GM12878 (cell line): ENCODE data around the gene RBBP5. TPM values are rescaled to one million over a fixed set of nuclear protein-coding genes. Genes with fewer than 3 reads are reported as not detected.

ENCODE experiments used
- ATAC-seq: fragments of 200-7000 bp; cut with Tn5 transposase; 3 replicates; pipeline ENCODE4 v1.9.1; 2020; ENCODE audit warnings: mild to moderate bottlenecking, moderate library complexity
- BruUV-seq: library from RNA; stranded (reverse); fragments of 400-500 nt; replicated peaks from 2 replicates; lab custom pipeline; 2021; lab: Mats Ljungman, UMichigan
- CTCF ChIA-PET: fragments of 300-600 bp; sonication (Branson Sonifier 250); formaldehyde crosslinking; extraction: SDS; loops from one replicate; lab custom pipeline; 2021; ENCODE audit warnings: inconsistent platforms; lab: Yijun Ruan, JAX
- POLR2A ChIA-PET: fragments of 350-600 bp; formaldehyde crosslinking; extraction: SDS; loops from one replicate; lab custom pipeline; 2021; ENCODE audit warnings: inconsistent platforms; lab: Charles Lee
- RAD21 ChIA-PET: fragments of 300-600 bp; sonication (Branson Sonifier 250); formaldehyde crosslinking; loops from one replicate; lab custom pipeline; 2023; ENCODE audit warnings: antibody characterized with exemption; ENCODE audit not compliant: unreplicated experiment; lab: Charles Lee
- SMC1A ChIA-PET: fragments of 300-600 bp; sonication (Branson Sonifier 250); formaldehyde crosslinking; loops from one replicate; lab custom pipeline; 2023; ENCODE audit not compliant: unreplicated experiment, uncharacterized antibody; lab: Charles Lee
- DNase-seq: peaks from one replicate; pipeline ENCODE4 v3.0.0-alpha.2; 2011; ENCODE audit warnings: low read depth, low spot score
- FAIRE-seq: peaks from 3 replicates; lab custom pipeline; 2011; peaks lifted over from hg19 to GRCh38; lab: Jason Lieb, UNC
- H2AFZ ChIP-seq: 2 replicates; pipeline ENCODE4 v1.6.0; 2011; ENCODE audit warnings: low read depth, low read length, control low read depth; ENCODE audit not compliant: control insufficient read depth
- H3K27ac ChIP-seq: 2 replicates; pipeline ENCODE4 v1.5.1; 2011; ENCODE audit warnings: control low read depth; ENCODE audit not compliant: control insufficient read depth, insufficient read depth
- H3K27me3 ChIP-seq, 2 experiments: replicated peaks in 1 of 2; 2 replicates each; pipeline versions ENCODE4 v1.6.0 to v1.6.1; 2011; ENCODE audit warnings: low read length in 1 of 2; ENCODE audit not compliant: control insufficient read depth in 2 of 2, insufficient read depth in 2 of 2
- H3K36me3 ChIP-seq, 2 experiments: 2 replicates each; pipeline ENCODE4 v1.5.1; 2011; ENCODE audit warnings: low read length in 1 of 2; ENCODE audit not compliant: control insufficient read depth in 2 of 2, insufficient read depth in 2 of 2
- H3K4me1 ChIP-seq: 2 replicates; pipeline ENCODE4 v1.6.1; 2011; ENCODE audit warnings: mild to moderate bottlenecking, low read length, moderate library complexity, mixed read lengths; ENCODE audit not compliant: control insufficient read depth, insufficient read depth
- H3K4me2 ChIP-seq: 2 replicates; pipeline ENCODE4 v1.6.0; 2011; ENCODE audit warnings: control low read depth; ENCODE audit not compliant: control insufficient read depth, insufficient read depth
- H3K4me3 ChIP-seq: fragments of 200-600 bp; sonication (generic); 2 replicates; pipeline ENCODE4 v1.5.1; 2016
- H3K79me2 ChIP-seq: 2 replicates; pipeline ENCODE4 v1.6.0; 2011; ENCODE audit warnings: low read length; ENCODE audit not compliant: control insufficient read depth, insufficient read depth
- H3K9ac ChIP-seq: 2 replicates; pipeline ENCODE4 v1.8.0; 2011; ENCODE audit warnings: low read length, control low read depth, mixed read lengths; ENCODE audit not compliant: control insufficient read depth, insufficient read depth
- H3K9me3 ChIP-seq: replicated peaks from 3 replicates; pipeline ENCODE4 v1.5.1; 2011; ENCODE audit warnings: mild to moderate bottlenecking, low read length; ENCODE audit not compliant: control insufficient read depth, insufficient read depth
- H4K20me1 ChIP-seq: 2 replicates; pipeline ENCODE4 v1.6.0; 2011; ENCODE audit not compliant: control insufficient read depth, insufficient read depth
- PAX5 ChIP-seq: IDR thresholded peaks from 2 replicates; pipeline ENCODE4 v1.6.1; 2011; ENCODE audit warnings: low read depth, low read length, borderline replicate concordance
- ZBTB4 ChIP-seq: fragments of 450-650 bp; formaldehyde crosslinking; IDR thresholded peaks from 2 replicates; pipeline ENCODE4 v1.4.0; 2022; ENCODE audit warnings: mild to moderate bottlenecking, moderate library complexity
- WGBS: methylation state at CpG from one replicate; pipeline ENCODE4 v1.1.6; 2016; ENCODE audit warnings: low lambda C conversion rate; ENCODE audit not compliant: insufficient replicate concordance, insufficient coverage; ENCODE audit errors: missing lambda C conversion rate; 5-methylcytosine and 5-hydroxymethylcytosine counted together
- in situ Hi-C: fragments of 300-500 bp; cut with MboI; formaldehyde crosslinking; loops from 9 replicates; pipeline ENCODE4 v1.14.3; 2018; ENCODE audit warnings: mixed read lengths
- intact Hi-C: fragments of 100-400 bp; cut with micrococcal nuclease; formaldehyde crosslinking; loops from one replicate; pipeline ENCODE4 v1.14.2; 2022; ENCODE audit not compliant: unreplicated experiment
- polyA plus RNA-seq, 11 experiments: library from polyadenylated mRNA; depleted of rRNA in 4 of 11; unstranded in 6 of 11; stranded (reverse) in 5 of 11; fragments of >200 nt; fragmentation: Nextera tagmentation in 4 of 11; fragmentation: Illumina TruSeq in 1 of 11; extraction: Ambion mirVana in 4 of 11; extraction: Trizol in 1 of 11; gene quantifications; 1 replicate in 1 of 11; 2 replicates in 10 of 11; pipeline versions ENCODE4 v1.2.1 to v1.2.3, GENCODE V29; 2011 to 2016; ENCODE audit warnings: inconsistent platforms in 2 of 11, missing spikeins in 2 of 11, low read depth in 1 of 11
- total RNA-seq, 4 experiments: library from RNA; depleted of rRNA in 3 of 4; stranded (reverse); fragments of >200 nt in 3 of 4; fragmentation: Illumina TruSeq in 1 of 4; extraction: Trizol in 1 of 4; gene quantifications; 2 replicates each; pipeline versions ENCODE4 v1.2.1 to v1.2.3, GENCODE V29; 2013 to 2021

Gene RBBP5
- total and polyA plus RNA-seq, 10 of the 15 experiments (the other 5 are each of a cell fraction or from before 2014, with no cell fraction given) = 10.0 to 20.6 (median 14.8) TPM

GRCh38 chr1:205133287-205133686 lies 11.5 kb upstream of the RBBP5 start:
- BruUV-seq = no TSS peak
- Histone ChIP-seq H3K9ac (no peak overlapping the region), H3K4me2 (no peak overlapping the region), H4K20me1 (no peaks in the 10 kb centered on the region), H3K4me1 (peaks cover 2% of the 10 kb centered on the region; the same call in 1 of the 2 replicates), H3K4me3 (no peak overlapping the region), H2AFZ (no peak overlapping the region), H3K27ac (no peak overlapping the region), H3K27me3 (no peaks in the 10 kb centered on the region), H3K36me3 (no peaks in the 10 kb centered on the region), H3K79me2 (no peaks in the 10 kb centered on the region), H3K9me3 (no peaks in the 10 kb centered on the region)
- SMC1A ChIA-PET = interaction anchor here (1.1 to 2.0 kb wide), 5 partner anchors 8 to 122 kb away, joined by 3 to 6 read pairs (median 3); partner anchors contain the start of gene RBBP5
- intact Hi-C loops (no loop called here), in situ Hi-C loops (no loop called here)
- FAIRE-seq (no peak), ATAC-seq (no peak), DNase-seq (no peak)
- CTCF ChIA-PET = interaction anchor here (1.6 to 4.8 kb wide), 3 partner anchors 8 to 123 kb away, joined by 5 to 23 read pairs (median 23); partner anchors contain the start of gene RBBP5
- 0 out of 2 replicates have a peak, but pooled peaks have one; percentile 18 for TF ChIP-seq PAX5
- no peak for TF ChIP-seq ZBTB4 (CRISPR knock-in tag)
- POLR2A ChIA-PET = no interaction called here
- 0% methylated on average over 1 of the region's 1 CpG for WGBS
- RAD21 ChIA-PET = no interaction called here
